ENCODE measurements around the gene SHD. TPM values are rescaled to one million over a fixed set of nuclear protein-coding genes. Genes with fewer than 3 reads are reported as not detected.
A peak's percentile ranks its signal among the peaks of the same experiment; 100 is the strongest.
"Not testable (repeated sequence)": the region's sequence is repeated elsewhere in the genome, so short reads cannot be mapped to it uniquely, and the experiment has no call there.

SHD gene
- total RNA-seq, 1 donor from 2014 or later: not detected

DNA sequence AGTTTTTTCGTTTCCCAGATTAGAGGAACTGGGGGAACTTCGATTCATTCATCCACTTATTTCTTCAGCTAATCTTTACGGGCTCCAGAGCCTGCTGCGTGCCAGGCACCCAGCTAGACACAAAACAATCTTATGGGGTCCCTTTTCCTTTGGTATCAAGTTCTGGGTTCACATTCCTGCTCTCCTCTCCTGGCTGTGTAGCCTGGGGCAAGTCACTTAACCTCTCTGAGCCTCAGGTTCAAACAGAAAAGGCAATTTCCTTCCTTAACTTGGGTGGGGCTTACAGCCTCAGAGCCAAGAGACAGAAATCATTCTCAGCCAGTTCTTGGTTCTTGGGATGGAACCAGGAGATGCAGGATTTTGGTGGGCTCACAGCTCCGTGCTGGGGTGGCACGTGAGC, 5.9 kb downstream of the SHD start:
- FAIRE-seq: no peak
- DNase-seq (ENCODE audit: low read depth): no peak
- no peaks in the 10 kb centered on the region for H3K36me3 ChIP-seq (ENCODE audit: control insufficient read depth, insufficient read depth, low read length)
- TF ChIP-seq, protein P1, sequence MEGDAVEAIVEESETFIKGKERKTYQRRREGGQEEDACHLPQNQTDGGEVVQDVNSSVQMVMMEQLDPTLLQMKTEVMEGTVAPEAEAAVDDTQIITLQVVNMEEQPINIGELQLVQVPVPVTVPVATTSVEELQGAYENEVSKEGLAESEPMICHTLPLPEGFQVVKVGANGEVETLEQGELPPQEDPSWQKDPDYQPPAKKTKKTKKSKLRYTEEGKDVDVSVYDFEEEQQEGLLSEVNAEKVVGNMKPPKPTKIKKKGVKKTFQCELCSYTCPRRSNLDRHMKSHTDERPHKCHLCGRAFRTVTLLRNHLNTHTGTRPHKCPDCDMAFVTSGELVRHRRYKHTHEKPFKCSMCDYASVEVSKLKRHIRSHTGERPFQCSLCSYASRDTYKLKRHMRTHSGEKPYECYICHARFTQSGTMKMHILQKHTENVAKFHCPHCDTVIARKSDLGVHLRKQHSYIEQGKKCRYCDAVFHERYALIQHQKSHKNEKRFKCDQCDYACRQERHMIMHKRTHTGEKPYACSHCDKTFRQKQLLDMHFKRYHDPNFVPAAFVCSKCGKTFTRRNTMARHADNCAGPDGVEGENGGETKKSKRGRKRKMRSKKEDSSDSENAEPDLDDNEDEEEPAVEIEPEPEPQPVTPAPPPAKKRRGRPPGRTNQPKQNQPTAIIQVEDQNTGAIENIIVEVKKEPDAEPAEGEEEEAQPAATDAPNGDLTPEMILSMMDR (IDR thresholded peaks at IDR 0.05; ENCODE audit: insufficient read depth, low read length, severe bottlenecking): no peak
- H3K27me3 ChIP-seq (ENCODE audit: control insufficient read depth, insufficient read depth, low read length): peaks cover 3% of the 10 kb centered on the region
- no peak overlapping the region for H3K4me3 ChIP-seq (ENCODE audit: low read depth, low read length)

DNA sequence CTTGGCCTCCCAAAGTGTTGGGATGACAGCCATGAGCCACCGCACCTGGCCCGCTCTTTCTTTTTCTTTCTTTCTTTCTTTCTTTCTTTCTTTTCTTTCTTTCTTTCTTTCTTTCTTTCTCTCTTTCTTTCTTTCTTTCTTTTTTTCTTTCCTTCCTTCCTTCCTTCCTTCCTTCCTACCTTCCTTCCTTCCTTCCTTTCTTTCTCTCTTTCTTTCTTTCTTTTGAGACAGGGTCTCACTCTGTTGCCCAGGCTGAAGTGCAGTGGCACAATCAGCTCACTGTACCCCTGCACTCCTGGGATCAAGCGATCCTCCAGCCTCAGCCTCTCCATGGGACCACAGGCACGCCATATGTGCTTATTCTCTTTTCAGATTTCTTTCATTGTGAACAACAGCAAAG, 7.1 kb downstream of the SHD start:
- not testable (repeated sequence) for DNase-seq (ENCODE audit: low read depth); FAIRE-seq; H3K27me3 ChIP-seq (ENCODE audit: control insufficient read depth, insufficient read depth, low read length); H3K4me3 ChIP-seq (ENCODE audit: low read depth, low read length); H3K36me3 ChIP-seq (ENCODE audit: control insufficient read depth, insufficient read depth, low read length)

DNA sequence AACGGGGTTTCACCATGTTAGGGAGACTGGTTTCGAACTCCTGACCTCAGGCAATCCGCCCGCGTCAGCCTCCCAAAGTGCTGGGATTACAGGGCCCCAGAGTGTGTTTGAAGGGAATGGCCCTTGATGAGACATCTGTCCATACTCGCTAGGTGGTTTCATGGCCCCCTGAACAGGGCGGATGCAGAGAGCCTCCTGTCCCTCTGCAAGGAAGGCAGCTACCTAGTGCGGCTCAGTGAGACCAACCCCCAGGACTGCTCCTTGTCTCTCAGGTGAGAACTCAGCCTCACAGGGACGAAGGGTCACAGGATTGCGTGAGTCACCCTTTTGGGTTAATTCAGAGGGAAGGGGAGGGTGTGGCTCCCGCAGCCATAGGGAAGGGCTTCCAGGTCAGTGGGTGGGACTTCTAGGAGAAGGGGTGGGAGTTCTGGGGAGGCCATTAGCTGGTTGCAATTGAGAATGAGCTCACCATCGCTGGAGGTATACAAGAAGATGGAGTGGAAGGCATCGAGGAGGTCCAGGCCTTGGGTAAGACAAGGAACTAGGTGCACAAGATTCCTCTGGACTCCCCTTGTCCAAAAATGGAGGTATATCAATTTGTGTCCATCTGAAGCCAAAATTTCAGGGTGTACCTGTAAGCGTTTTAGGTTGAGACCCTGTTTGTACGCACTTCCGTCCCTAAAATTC, 9.2 kb downstream of the SHD start:
- H3K27me3 ChIP-seq (ENCODE audit: control insufficient read depth, insufficient read depth, low read length): no peaks in the 10 kb centered on the region
- peak; percentile 15 for DNase-seq (ENCODE audit: low read depth)
- H3K4me3 ChIP-seq (ENCODE audit: low read depth, low read length): no peak overlapping the region
- FAIRE-seq: no peak
- no peaks in the 10 kb centered on the region for H3K36me3 ChIP-seq (ENCODE audit: control insufficient read depth, insufficient read depth, low read length)
- TF ChIP-seq, protein P1 (IDR thresholded peaks at IDR 0.05; ENCODE audit: insufficient read depth, low read length, severe bottlenecking): no peak

DNA sequence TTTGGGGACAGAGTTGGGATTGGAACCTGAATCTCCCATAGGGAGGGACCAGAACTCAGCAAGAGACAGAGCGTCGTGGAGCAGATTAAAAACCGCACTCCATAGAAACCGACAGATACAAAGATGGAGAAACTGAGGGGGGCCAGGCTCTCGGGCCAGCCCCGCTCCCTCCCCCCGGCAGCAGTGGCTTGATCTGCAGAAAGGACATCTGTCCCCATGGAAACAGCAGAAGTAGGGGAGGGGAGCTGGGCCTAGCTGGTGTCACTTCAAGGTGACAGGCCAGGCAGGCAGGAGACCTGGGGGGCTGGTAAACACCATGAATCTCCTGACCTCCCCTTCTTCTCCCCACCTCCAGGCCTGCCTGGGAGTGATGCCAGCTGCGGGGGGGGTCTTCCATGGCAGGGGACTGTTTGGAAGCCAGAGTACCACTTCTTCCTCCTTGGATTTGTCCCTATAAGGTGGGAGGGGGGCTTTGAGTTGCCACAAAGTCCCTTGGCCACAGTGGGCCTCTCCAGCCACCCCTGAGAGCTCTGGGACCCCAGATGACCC, 12.2 kb downstream of the SHD start:
- no peak for FAIRE-seq
- no peak for DNase-seq (ENCODE audit: low read depth)
- Histone ChIP-seq H3K27me3 (ENCODE audit: control insufficient read depth, insufficient read depth, low read length) (no peaks in the 10 kb centered on the region), H3K4me3 (ENCODE audit: low read depth, low read length) (no peak overlapping the region), H3K36me3 (ENCODE audit: control insufficient read depth, insufficient read depth, low read length) (no peaks in the 10 kb centered on the region)
- TF ChIP-seq, protein P1 (IDR thresholded peaks at IDR 0.05; ENCODE audit: insufficient read depth, low read length, severe bottlenecking): no peak

DNA sequence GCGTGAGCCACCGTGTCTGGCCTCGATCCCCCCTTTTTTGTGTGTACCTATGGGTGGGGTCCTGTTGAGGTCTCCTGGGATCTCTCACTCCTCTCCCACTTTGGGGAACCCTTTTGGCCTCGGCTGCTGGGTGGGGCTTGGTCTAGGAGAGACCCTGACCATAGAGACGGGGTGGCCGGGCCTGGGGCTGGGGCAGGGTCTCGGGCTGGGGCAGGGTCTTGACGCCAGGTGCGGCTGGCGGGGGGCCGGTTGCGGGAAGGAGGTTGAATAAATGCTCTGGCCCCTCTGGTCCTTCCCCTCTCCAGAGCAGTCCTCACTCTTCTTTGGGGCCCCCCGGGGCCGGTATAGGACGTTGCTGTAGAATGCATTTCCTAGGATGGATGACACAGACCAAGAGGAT, 13.4 kb downstream of the SHD start:
- DNase-seq (ENCODE audit: low read depth) (no peak), FAIRE-seq (no peak)
- Histone ChIP-seq H3K4me3 (ENCODE audit: low read depth, low read length) (no peak overlapping the region), H3K27me3 (ENCODE audit: control insufficient read depth, insufficient read depth, low read length) (peaks cover 1% of the 10 kb centered on the region), H3K36me3 (ENCODE audit: control insufficient read depth, insufficient read depth, low read length) (no peaks in the 10 kb centered on the region)
- TF ChIP-seq, protein P1 (IDR thresholded peaks at IDR 0.05; ENCODE audit: insufficient read depth, low read length, severe bottlenecking): no peak

DNA sequence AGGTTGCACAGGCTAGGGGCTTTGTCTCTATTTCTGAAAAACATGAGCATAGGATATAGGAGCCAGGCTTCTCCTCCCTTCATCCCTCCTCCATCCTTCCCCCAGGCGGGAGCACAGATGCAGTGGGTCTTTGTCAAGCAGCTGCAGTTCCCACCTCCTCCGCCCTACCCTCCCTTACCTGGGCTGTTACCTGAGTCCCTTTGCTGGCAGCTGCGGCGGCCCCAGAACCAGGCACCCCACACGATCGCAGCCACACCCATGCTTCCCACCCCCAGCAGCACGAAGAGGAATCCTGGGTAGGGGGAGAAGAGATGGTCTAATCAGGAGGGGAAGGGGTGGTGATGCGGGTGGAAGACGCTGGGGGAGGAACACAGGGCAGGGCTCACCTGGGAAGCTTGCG, 15.3 kb downstream of the SHD start:
- no peak overlapping the region for H3K4me3 ChIP-seq (ENCODE audit: low read depth, low read length)
- peaks cover 1% of the 10 kb centered on the region for H3K27me3 ChIP-seq (ENCODE audit: control insufficient read depth, insufficient read depth, low read length)
- no peak for DNase-seq (ENCODE audit: low read depth)
- no peaks in the 10 kb centered on the region for H3K36me3 ChIP-seq (ENCODE audit: control insufficient read depth, insufficient read depth, low read length)
- TF ChIP-seq, protein P1 (IDR thresholded peaks at IDR 0.05; ENCODE audit: insufficient read depth, low read length, severe bottlenecking): no peak
- FAIRE-seq: no peak
